IMR-90 (cell line): Measurements from ENCODE around the gene ITGA4. TPM values are rescaled to one million over a fixed set of nuclear protein-coding genes. Genes with fewer than 3 reads are reported as not detected.

ENCODE experiments used
- ATAC-seq: fragments of 200-7000 bp; cut with Tn5 transposase; 2 replicates; pipeline ENCODE4 v1.9.1; 2020; ENCODE audit warnings: low read depth, mild to moderate bottlenecking, moderate library complexity
- BruUV-seq: library from RNA; stranded (reverse); fragments of 400-500 nt; replicated peaks from 2 replicates; lab custom pipeline; 2021; lab: Mats Ljungman, UMichigan
- CTCF ChIA-PET: fragments of 300-600 bp; formaldehyde crosslinking; extraction: SDS; loops from one replicate; lab custom pipeline; 2021; ENCODE audit warnings: antibody characterized with exemption; lab: Yijun Ruan, JAX
- POLR2A ChIA-PET: fragments of 300-600 bp; sonication (Branson Sonifier 250); formaldehyde crosslinking; loops from one replicate; lab custom pipeline; 2022; ENCODE audit warnings: antibody characterized with exemption; ENCODE audit not compliant: unreplicated experiment; lab: Charles Lee
- DNase-seq: peaks from one replicate; pipeline ENCODE4 v3.0.0; 2013
- H2AFZ ChIP-seq: replicated peaks from 2 replicates; pipeline ENCODE3; 2013; ENCODE audit warnings: low read length, mild to moderate bottlenecking; ENCODE audit not compliant: poor library complexity
- H2AK5ac ChIP-seq: 2 replicates; pipeline ENCODE4 v1.6.1; 2013; ENCODE audit warnings: low read depth, low read length, inconsistent platforms
- H2AK9ac ChIP-seq: replicated peaks from 2 replicates; pipeline ENCODE3; 2013; ENCODE audit warnings: mild to moderate bottlenecking, low read depth, low read length, moderate library complexity; ENCODE audit not compliant: poor library complexity
- H2BK120ac ChIP-seq: 2 replicates; pipeline ENCODE4 v1.6.1; 2013; ENCODE audit warnings: low read depth, low read length, inconsistent platforms
- H2BK15ac ChIP-seq: 3 replicates; pipeline ENCODE4 v1.6.1; 2013; ENCODE audit warnings: low read depth, low read length, inconsistent platforms
- H2BK20ac ChIP-seq: 2 replicates; pipeline ENCODE4 v1.6.1; 2013; ENCODE audit warnings: low read depth, mild to moderate bottlenecking, inconsistent platforms, low read length, moderate library complexity
- H2BK5ac ChIP-seq: 2 replicates; pipeline ENCODE4 v1.6.1; 2013; ENCODE audit warnings: mild to moderate bottlenecking, low read depth, low read length, inconsistent platforms; ENCODE audit not compliant: poor library complexity, severe bottlenecking
- H3K14ac ChIP-seq: replicated peaks from 2 replicates; pipeline ENCODE4 v1.6.1; 2013; ENCODE audit warnings: low read depth, low read length, inconsistent platforms
- H3K18ac ChIP-seq: 2 replicates; pipeline ENCODE4 v1.6.1; 2013; ENCODE audit warnings: low read depth, low read length, control low read depth
- H3K23ac ChIP-seq: 2 replicates; pipeline ENCODE4 v1.6.1; 2013; ENCODE audit warnings: low read depth, low read length, inconsistent platforms
- H3K27ac ChIP-seq: 2 replicates; pipeline ENCODE4 v1.5.1; 2013; ENCODE audit warnings: mild to moderate bottlenecking, control low read depth, low read length; ENCODE audit not compliant: insufficient read depth
- H3K27me3 ChIP-seq: 2 replicates; pipeline ENCODE4 v1.6.1; 2013; ENCODE audit warnings: low read length; ENCODE audit not compliant: control insufficient read depth, insufficient read depth
- H3K36me3 ChIP-seq: 2 replicates; pipeline ENCODE4 v1.6.1; 2013; ENCODE audit warnings: low read length, mixed read lengths; ENCODE audit not compliant: control insufficient read depth, insufficient read depth
- H3K4ac ChIP-seq: 2 replicates; pipeline ENCODE4 v1.6.1; 2013; ENCODE audit warnings: low read depth, low read length, inconsistent platforms
- H3K4me1 ChIP-seq: 2 replicates; pipeline ENCODE4 v1.6.1; 2013; ENCODE audit warnings: low read length, mixed read lengths; ENCODE audit not compliant: control insufficient read depth, insufficient read depth
- H3K4me2 ChIP-seq: 2 replicates; pipeline ENCODE4 v1.6.1; 2013; ENCODE audit warnings: low read depth, mild to moderate bottlenecking, control low read depth, low read length, moderate library complexity
- H3K4me3 ChIP-seq: 2 replicates; pipeline ENCODE4 v1.5.1; 2013; ENCODE audit warnings: low read depth, mild to moderate bottlenecking, control low read depth, low read length, moderate library complexity; ENCODE audit not compliant: insufficient read depth
- H3K56ac ChIP-seq: 2 replicates; pipeline ENCODE4 v1.6.1; 2013; ENCODE audit warnings: low read length, inconsistent platforms; ENCODE audit not compliant: insufficient read depth; ENCODE audit errors: extremely low read depth
- H3K79me1 ChIP-seq, 2 experiments: 2 replicates each; pipeline ENCODE4 v1.6.1; 2013; ENCODE audit warnings: low read length in 2 of 2, inconsistent platforms in 1 of 2, low read depth in 1 of 2
- H3K9ac ChIP-seq: 2 replicates; pipeline ENCODE4 v1.6.1; 2013; ENCODE audit warnings: low read depth, low read length, control low read depth
- H3K9me1 ChIP-seq: 2 replicates; pipeline ENCODE4 v1.6.1; 2013; ENCODE audit warnings: low read length, inconsistent platforms; ENCODE audit not compliant: insufficient read depth
- H3K9me3 ChIP-seq: 2 replicates; pipeline ENCODE4 v1.6.1; 2013; ENCODE audit warnings: low read length; ENCODE audit not compliant: control insufficient read depth, insufficient read depth
- H4K20me1 ChIP-seq: 2 replicates; pipeline ENCODE4 v1.6.1; 2013; ENCODE audit warnings: low read length, inconsistent platforms; ENCODE audit not compliant: insufficient read depth
- H4K5ac ChIP-seq: 2 replicates; pipeline ENCODE4 v1.6.1; 2013; ENCODE audit warnings: mild to moderate bottlenecking, low read depth, low read length, control low read depth
- H4K8ac ChIP-seq, 2 experiments: 2 replicates each; pipeline ENCODE4 v1.6.1; 2013; ENCODE audit warnings: low read depth in 2 of 2, low read length in 2 of 2, control low read depth in 1 of 2, inconsistent platforms in 1 of 2
- H4K91ac ChIP-seq: 2 replicates; pipeline ENCODE4 v1.6.1; 2013; ENCODE audit warnings: low read depth, low read length, inconsistent platforms; ENCODE audit not compliant: insufficient read depth
- BHLHE40 ChIP-seq: fragments of 150-350 bp; IDR thresholded peaks from 2 replicates; pipeline ENCODE4 v1.6.1; 2016; ENCODE audit warnings: mild to moderate bottlenecking, low read depth, low read length
- CEBPB ChIP-seq: IDR thresholded peaks from 2 replicates; pipeline ENCODE4 v1.6.1; 2012; ENCODE audit warnings: low read depth, low read length, improper control_type of control experiment
- CHD1 ChIP-seq: IDR thresholded peaks from 2 replicates; pipeline ENCODE4 v1.6.1; 2012; ENCODE audit warnings: low read depth, low read length, improper control_type of control experiment
- CTCF ChIP-seq: conservative IDR thresholded peaks from 2 replicates; pipeline ENCODE4 v1.5.1; 2012; ENCODE audit warnings: mild to moderate bottlenecking, low read depth, low read length, improper control_type of control experiment
- ELK1 ChIP-seq: fragments of 150-350 bp; IDR thresholded peaks from 2 replicates; pipeline ENCODE4 v1.6.1; 2016; ENCODE audit warnings: low read depth, mild to moderate bottlenecking, low read length, moderate library complexity, borderline replicate concordance
- FOS ChIP-seq: fragments of 150-350 bp; IDR thresholded peaks from 2 replicates; pipeline ENCODE4 v1.6.1; 2016; ENCODE audit warnings: low read depth, low read length
- MAZ ChIP-seq: IDR thresholded peaks from 2 replicates; pipeline ENCODE4 v1.6.1; 2012; ENCODE audit warnings: low read depth, mild to moderate bottlenecking, low read length, improper control_type of control experiment, moderate library complexity, borderline replicate concordance
- MXI1 ChIP-seq: IDR thresholded peaks from 2 replicates; pipeline ENCODE4 v1.6.1; 2012; ENCODE audit warnings: low read depth, mild to moderate bottlenecking, low read length, moderate library complexity, borderline replicate concordance
- NFE2L2 ChIP-seq: fragments of 150-350 bp; IDR thresholded peaks from 2 replicates; pipeline ENCODE4 v1.6.1; 2016; ENCODE audit warnings: low read depth, mild to moderate bottlenecking, low read length
- POLR2A ChIP-seq: IDR thresholded peaks from 2 replicates; pipeline ENCODE4 v1.6.1; 2012; ENCODE audit warnings: mild to moderate bottlenecking, low read depth, low read length
- RAD21 ChIP-seq: IDR thresholded peaks from 2 replicates; pipeline ENCODE4 v1.6.1; 2012; ENCODE audit warnings: low read length, improper control_type of control experiment
- RCOR1 ChIP-seq: IDR thresholded peaks from 2 replicates; pipeline ENCODE4 v1.6.1; 2012; ENCODE audit warnings: mild to moderate bottlenecking, low read length, improper control_type of control experiment; ENCODE audit not compliant: insufficient replicate concordance
- RFX5 ChIP-seq: IDR thresholded peaks from 2 replicates; pipeline ENCODE4 v1.8.0; 2012; ENCODE audit warnings: low read depth, mild to moderate bottlenecking, low read length, moderate library complexity
- SMC3 ChIP-seq: fragments of 150-350 bp; IDR thresholded peaks from 2 replicates; pipeline ENCODE4 v1.6.1; 2016; ENCODE audit warnings: low read depth, mild to moderate bottlenecking, antibody characterized with exemption, low read length, moderate library complexity
- USF2 ChIP-seq: fragments of 150-350 bp; IDR thresholded peaks from 2 replicates; pipeline ENCODE4 v1.6.1; 2017; ENCODE audit warnings: mild to moderate bottlenecking, antibody characterized with exemption, low read length, low read depth
- WGBS, 2 experiments: methylation state at CpG; one replicate each; pipeline versions ENCODE4 v1.1.5 to v1.1.7; 2013; ENCODE audit warnings: missing lambda C conversion rate in 2 of 2; ENCODE audit not compliant: insufficient read length in 1 of 2; ENCODE audit errors: extremely low coverage in 2 of 2; 5-methylcytosine and 5-hydroxymethylcytosine counted together
- dilution Hi-C: fragments of 300-500 bp; cut with HindIII; formaldehyde crosslinking; loops from one replicate; pipeline ENCODE4 v1.14.3; 2018; ENCODE audit warnings: low sequenced_read_pairs; ENCODE audit not compliant: unreplicated experiment
- in situ Hi-C: fragments of 300-500 bp; cut with MboI; formaldehyde crosslinking; loops from 3 replicates; pipeline ENCODE4 v1.14.3; 2019; ENCODE audit warnings: low sequenced_read_pairs, inconsistent platforms, mixed read lengths
- intact Hi-C: fragments of 100-400 bp; cut with micrococcal nuclease; formaldehyde crosslinking; loops from 2 replicates; pipeline ENCODE4 v1.10.0; 2022
- polyA plus RNA-seq, 3 experiments: library from polyadenylated mRNA; depleted of rRNA; stranded (reverse); fragments of >200 nt; gene quantifications; 2 replicates each; pipeline ENCODE4 v1.2.3, GENCODE V29; 2012; ENCODE audit warnings: low replicate concordance in 1 of 3
- total RNA-seq: library from RNA; depleted of rRNA; stranded (reverse); fragments of >200 nt; gene quantifications from 2 replicates; pipeline ENCODE4 v1.2.3, GENCODE V29; 2012

The ITGA4 gene
- total and polyA plus RNA-seq, 2 of the 4 experiments (the other 2 are of a cell fraction) = 6.9 to 13.6 TPM

- no peak for ATAC-seq
- no peak overlapping the region for H4K91ac ChIP-seq
These were observed 2.3 kb upstream of the ITGA4 start for GRCh38 chr2:181454686-181455450.

More at GRCh38 chr2:181454686-181455450, 2.3 kb upstream of the ITGA4 start:
- no peak overlapping the region for H2AFZ ChIP-seq
- no peak overlapping the region for H3K4me2 ChIP-seq
- H2BK120ac ChIP-seq = no peak overlapping the region
- H3K27ac ChIP-seq = no peak overlapping the region
- H4K20me1 ChIP-seq = no peaks in the 10 kb centered on the region
- H2BK20ac ChIP-seq = no peak overlapping the region
- H3K23ac ChIP-seq = no peak overlapping the region
- H4K5ac ChIP-seq = no peak overlapping the region
- no CpG with 5 or more reads among the region's 6 CpGs for WGBS, 2 experiments
- H4K8ac ChIP-seq = no peak overlapping the region
- in situ Hi-C loops (loop anchor here (10.0 kb wide), 1 partner anchor 340 kb away; no protein-coding TSS in a partner anchor), dilution Hi-C loops (no loop called here), intact Hi-C loops (no loop called here)
- H2BK5ac ChIP-seq = no peak overlapping the region
- no peak overlapping the region for H3K18ac ChIP-seq
- no peak overlapping the region for H3K9ac ChIP-seq
- no peak overlapping the region for H3K56ac ChIP-seq
- H3K9me1 ChIP-seq = no peaks in the 10 kb centered on the region
- 0 out of 2 replicates have a peak, but pooled peaks cover 2% of the 10 kb centered on the region for H3K4me1 ChIP-seq
- no peaks in the 10 kb centered on the region for H3K36me3 ChIP-seq
- ChIA-PET POLR2A (no interaction called here), CTCF (interaction anchor here (1.0 kb wide), 1 partner anchor 11 kb away, joined by 3 read pairs; no protein-coding TSS in a partner anchor)
- H2BK15ac ChIP-seq = no peak overlapping the region
- no peak overlapping the region for H2AK5ac ChIP-seq
- H2AK9ac ChIP-seq = no peak overlapping the region
- TF ChIP-seq CHD1 (no peak), MAZ (no peak), CTCF (no peak), SMC3 (no peak), RFX5 (no peak), NFE2L2 (no peak), FOS (no peak), RAD21 (no peak), MXI1 (no peak), RCOR1 (no peak), ELK1 (no peak), BHLHE40 (no peak), CEBPB (no peak), USF2 (no peak), POLR2A (no peak)
- no peak overlapping the region for H3K4ac ChIP-seq
- no peak for DNase-seq
- H3K27me3 ChIP-seq = no peaks in the 10 kb centered on the region; the same call in 1 of the 2 replicates
- H3K9me3 ChIP-seq = no peaks in the 10 kb centered on the region
- H3K14ac ChIP-seq = no peak overlapping the region
- no peak overlapping the region for H3K4me3 ChIP-seq
- H3K79me1 ChIP-seq = no peaks in the 10 kb centered on the region
- BruUV-seq = no TSS peak
